Epithelial cell of esophagus (primary cell): ENCODE results near the gene STPG2.

Experiments used
- DNase-seq: peaks from one replicate; pipeline ENCODE4 v3.0.0; 2010; ENCODE audit warnings: low read depth
- H3K4me3 ChIP-seq: 2 replicates; pipeline ENCODE4 v1.5.1; 2011; ENCODE audit warnings: mild to moderate bottlenecking, low read length, control low read depth
- CTCF ChIP-seq: IDR thresholded peaks from 2 replicates; pipeline ENCODE4 v1.5.1; 2011; ENCODE audit warnings: low read depth, mild to moderate bottlenecking, low read length, control low read depth, inconsistent platforms; ENCODE audit not compliant: insufficient read depth; ENCODE audit errors: missing control alignments

STPG2 gene

GRCh38 chr4:98000940-98001339, 142.3 kb downstream of the STPG2 start:
- TF ChIP-seq CTCF = no peak
- DNase-seq = no peak

GRCh38 chr4:97998203-97998602, 145.1 kb downstream of the STPG2 start:
- no peak overlapping the region for H3K4me3 ChIP-seq
- DNase-seq = peak; percentile 82
- TF ChIP-seq CTCF = no peak

More at GRCh38 chr4:98000940-98001339, 142.3 kb downstream of the STPG2 start:
- H3K4me3 ChIP-seq = no peak overlapping the region

- no peak for TF ChIP-seq CTCF
- DNase-seq = peak; percentile 86
- no peak overlapping the region for H3K4me3 ChIP-seq
These were observed 148.4 kb downstream of the STPG2 start for GRCh38 chr4:97994765-97995465.

DNA sequence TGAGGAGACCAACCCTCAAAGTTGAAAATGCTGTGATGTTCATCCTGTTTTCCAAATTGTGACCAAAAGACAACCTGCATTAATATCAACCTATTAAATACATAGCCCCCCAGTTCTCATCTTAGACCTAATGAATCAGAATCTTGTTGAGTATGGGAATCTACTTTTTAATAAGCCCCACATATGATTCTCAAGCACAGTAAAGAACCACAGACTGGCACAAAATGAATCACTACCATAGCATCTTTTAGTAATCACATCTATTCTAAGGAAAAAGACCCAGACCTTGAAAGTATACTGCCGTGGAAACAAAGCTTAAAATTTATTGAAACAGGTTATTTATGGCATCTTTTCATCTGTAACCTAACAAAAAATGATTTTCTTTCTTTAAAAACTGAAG, 152.9 kb downstream of the STPG2 start:
- DNase-seq = no peak
- H3K4me3 ChIP-seq = no peak overlapping the region
- TF ChIP-seq CTCF = no peak

DNA sequence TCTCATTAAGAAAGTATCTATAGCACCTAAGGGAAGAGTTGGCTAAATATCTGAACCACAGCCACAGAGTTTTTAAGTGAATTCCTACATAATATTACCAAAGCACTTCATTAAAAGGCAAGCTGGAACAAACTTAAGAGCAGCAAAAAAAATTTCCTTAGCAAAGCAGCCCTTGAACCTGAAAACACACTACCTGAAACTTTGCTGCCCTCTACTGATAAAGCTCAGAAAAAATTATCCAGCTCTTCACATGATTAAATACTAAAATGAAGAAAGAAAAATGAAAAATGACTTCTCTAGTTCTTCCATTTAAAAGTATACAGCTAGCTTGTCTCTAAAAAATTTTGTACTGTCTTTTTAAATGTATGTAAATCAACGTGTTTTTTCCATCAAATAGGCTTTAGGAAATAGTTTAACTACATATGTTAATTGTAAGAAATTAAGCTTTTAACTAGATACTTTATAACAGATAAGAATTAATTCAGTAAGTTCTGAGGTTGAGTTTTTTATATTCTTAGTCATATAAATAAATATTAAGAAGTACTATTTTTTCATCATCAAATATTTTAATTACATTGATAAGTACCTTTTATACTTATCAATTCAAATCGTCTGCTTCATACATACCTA, 156.1 kb downstream of the STPG2 start:
- no peak overlapping the region for H3K4me3 ChIP-seq
- peak; percentile 69 for DNase-seq
- peak; percentile 67 for TF ChIP-seq CTCF

DNA sequence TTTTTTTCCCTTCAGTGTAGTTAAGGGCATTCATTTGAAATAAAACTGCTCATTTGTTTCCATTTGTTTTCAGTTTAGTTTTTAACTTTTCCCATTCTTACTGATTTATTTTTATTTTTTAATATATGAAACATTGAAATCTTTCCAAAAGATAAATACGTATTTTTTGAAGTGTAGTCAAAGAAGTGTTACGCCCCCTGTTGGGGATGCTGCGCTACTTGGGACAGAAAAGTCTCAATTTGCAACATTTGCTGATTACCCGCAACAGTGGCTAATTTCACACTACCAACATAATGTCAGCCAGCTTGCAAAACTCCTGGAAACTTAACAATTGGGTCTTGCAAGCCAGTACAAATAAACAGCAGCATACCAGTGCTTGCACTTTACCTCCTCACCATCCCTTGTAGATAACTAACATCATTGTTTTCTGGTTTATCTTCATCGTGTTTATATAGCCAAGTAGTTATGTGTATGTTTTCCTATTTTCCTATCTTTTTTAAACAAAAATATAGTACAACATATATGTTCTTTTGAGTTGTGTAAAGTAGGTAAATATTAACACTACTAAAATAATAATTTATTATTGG, 158.6 kb downstream of the STPG2 start:
- TF ChIP-seq CTCF = peak; percentile 58
- H3K4me3 ChIP-seq = no peak overlapping the region
- peak; percentile 17 for DNase-seq
